Upper lobe of left lung (tissue), 6 donors: ENCODE measurements around the gene HNRNPH2. TPM values are rescaled to one million over a fixed set of nuclear protein-coding genes. Genes with fewer than 3 reads are reported as not detected.
A peak's percentile ranks its signal among the peaks of the same experiment; 100 is the strongest.

Source experiments
- ATAC-seq, 2 donors: fragments of 200-7000 bp; cut with Tn5 transposase; one replicate each; pipeline ENCODE4 v1.9.1; 2022; ENCODE audit warnings: mild to moderate bottlenecking in 2 of 2, moderate library complexity in 2 of 2; ENCODE audit not compliant: low FRiP score in 2 of 2
- DNase-seq, 2 donors: peaks; one replicate each; pipeline ENCODE4 v3.0.0-alpha.2; 2019 to 2020
- H3K27ac ChIP-seq, 4 donors: fragments of 200-600 bp; sonication (generic); one replicate each; pipeline ENCODE4 v1.5.1; 2016 to 2019
- H3K27me3 ChIP-seq, 4 donors: fragments of 200-600 bp; sonication (generic); one replicate each; pipeline ENCODE4 v1.5.1; 2017 to 2019
- H3K36me3 ChIP-seq, 4 donors: fragments of 200-600 bp; sonication (generic); one replicate each; pipeline ENCODE4 v1.5.1; 2016 to 2019
- H3K4me1 ChIP-seq, 4 donors: fragments of 200-600 bp; sonication (generic); one replicate each; pipeline ENCODE4 v1.5.1; 2018 to 2019
- H3K4me3 ChIP-seq, 4 donors: fragments of 200-600 bp; sonication (generic); one replicate each; pipeline ENCODE4 v1.5.1; 2017 to 2019; ENCODE audit warnings: mild to moderate bottlenecking in 2 of 4, moderate library complexity in 1 of 4
- H3K9me3 ChIP-seq, 4 donors: fragments of 200-600 bp; sonication (generic); one replicate each; pipeline ENCODE4 v1.5.1; 2018 to 2019
- CTCF ChIP-seq, 6 experiments: fragments of 450-650 bp in 4 of 6; fragments of 200-600 bp in 2 of 6; sonication (generic) in 2 of 6; IDR thresholded peaks; one replicate each; pipeline ENCODE4 v1.5.1; 2016 to 2019; ENCODE audit warnings: antibody characterized with exemption in 6 of 6
- EP300 ChIP-seq, 4 donors: sonication (generic); formaldehyde crosslinking; IDR thresholded peaks; one replicate each; pipeline ENCODE4 v1.5.1; 2017; ENCODE audit warnings: antibody characterized with exemption in 4 of 4, control low read depth in 2 of 4
- POLR2A ChIP-seq, 4 donors: fragments of 450-650 bp; IDR thresholded peaks; one replicate each; pipeline ENCODE4 v1.5.1; 2016 to 2017; ENCODE audit warnings: antibody characterized with exemption in 4 of 4, mild to moderate bottlenecking in 2 of 4
- POLR2AphosphoS5 ChIP-seq, 2 donors: sonication (generic); formaldehyde crosslinking; IDR thresholded peaks; one replicate each; pipeline ENCODE4 v1.5.1; 2017; ENCODE audit warnings: antibody characterized with exemption in 2 of 2
- WGBS, 2 donors: methylation state at CpG; one replicate each; pipeline ENCODE4 v1.1.5; 2017 to 2018; 5-methylcytosine and 5-hydroxymethylcytosine counted together
- total RNA-seq, 6 donors: library from RNA; depleted of rRNA in 4 of 6; stranded (reverse); fragments of >200 nt in 4 of 6; gene quantifications; one replicate each; pipeline versions ENCODE4 v1.1.0 to v1.2.1, GENCODE V29; 2016 to 2021
- donor health status: DM: no; HTN: no; CAD: no; lungs with moderate emphysema.
- donor health status: DM: no; HTN: yes; CAD: no; lungs with severe emphysema.

HNRNPH2 gene
- total RNA-seq: 10 to 100 TPM; 30.4 to 66.6 (median 59.4) TPM

- H3K27me3 ChIP-seq: no peaks in the 10 kb centered on the region
Measured at GRCh38 chrX:101407748-101408531, at the start of gene HNRNPH2, which contains the start of gene GLA. Gene HNRNPH2, plus strand, starts transcription at chrX:101408222. Its CDS starts 3,767 bp downstream, at chrX:101411989. Gene GLA, minus strand, starts transcription at chrX:101407925. Its CDS starts 22 bp downstream, at chrX:101407903.

GRCh38 chrX:101359966-101360365, 48.1 kb upstream of the HNRNPH2 start:
- no peak overlapping the region for H3K4me3 ChIP-seq
- ATAC-seq: no peak
- 40 to 54% methylated on average over 1 of the region's 1 CpG for WGBS, 2 donors
- H3K27me3 ChIP-seq: no peaks in the 10 kb centered on the region
- H3K36me3 ChIP-seq: no peaks in the 10 kb centered on the region
- H3K9me3 ChIP-seq: no peaks in the 10 kb centered on the region
- H3K4me1 ChIP-seq: no peaks in the 10 kb centered on the region
- H3K27ac ChIP-seq: no peak overlapping the region
- no peak for DNase-seq
- TF ChIP-seq CTCF (IDR thresholded peaks at IDR 0.05) (no peak), POLR2A (IDR thresholded peaks at IDR 0.05) (no peak), EP300 (IDR thresholded peaks at IDR 0.05) (no peak), POLR2AphosphoS5 (IDR thresholded peaks at IDR 0.05) (no peak)

More at GRCh38 chrX:101407748-101408531, at the start of gene HNRNPH2, which contains the start of gene GLA:
- 1 to 41% methylated on average over 22 to 47 of the region's 47 CpGs for WGBS, 2 donors
- Histone ChIP-seq H3K4me1 (peaks cover 5 to 17% (median 14%) of the 10 kb centered on the region in 4 donors), H3K4me3 (peak within 1 kb of the TSS; percentile 31 to 72 (median 55)), H3K9me3 (no peaks in the 10 kb centered on the region), H3K36me3 (peaks cover 0 to 18% (median 0%) of the 10 kb centered on the region in 4 donors), H3K27ac (peak within 1 kb of the TSS; percentile 92 to 96 (median 94))
- peak in 3 of 4 donors; percentile 4 to 26 (median 15) for TF ChIP-seq EP300 (IDR thresholded peaks at IDR 0.05)
- TF ChIP-seq CTCF (IDR thresholded peaks at IDR 0.05): peak in 4 of 6 experiments; percentile 9 to 49 (median 28)
- peak in 3 of 4 donors; percentile 39 to 89 (median 81) for TF ChIP-seq POLR2A (IDR thresholded peaks at IDR 0.05)
- peak; percentile 86 to 93 for TF ChIP-seq POLR2AphosphoS5 (IDR thresholded peaks at IDR 0.05)
- peak; percentile 86 to 94 for DNase-seq
- ATAC-seq: peak; percentile 98

- DNase-seq (no peak), ATAC-seq (no peak)
- TF ChIP-seq CTCF (IDR thresholded peaks at IDR 0.05) (no peak), POLR2A (IDR thresholded peaks at IDR 0.05) (no peak), POLR2AphosphoS5 (IDR thresholded peaks at IDR 0.05) (no peak), EP300 (IDR thresholded peaks at IDR 0.05) (no peak)
- no peak overlapping the region for H3K4me3 ChIP-seq
- no peaks in the 10 kb centered on the region for H3K36me3 ChIP-seq
- no peaks in the 10 kb centered on the region for H3K4me1 ChIP-seq
- H3K27me3 ChIP-seq: no peaks in the 10 kb centered on the region
- 63 to 100% methylated on average over 2 to 7 of the region's 7 CpGs for WGBS, 2 donors
- H3K27ac ChIP-seq: no peak overlapping the region
- H3K9me3 ChIP-seq: no peaks in the 10 kb centered on the region
Measured at GRCh38 chrX:101360390-101360789, 47.6 kb upstream of the HNRNPH2 start.

- Histone ChIP-seq H3K27me3 (no peaks in the 10 kb centered on the region), H3K4me3 (no peak overlapping the region), H3K9me3 (no peaks in the 10 kb centered on the region), H3K4me1 (no peaks in the 10 kb centered on the region), H3K36me3 (no peaks in the 10 kb centered on the region), H3K27ac (no peak overlapping the region)
- TF ChIP-seq POLR2A (IDR thresholded peaks at IDR 0.05) (no peak), EP300 (IDR thresholded peaks at IDR 0.05) (no peak)
- ATAC-seq: no peak
- DNase-seq: no peak
- 63 to 77% methylated on average over 3 of the region's 3 CpGs for WGBS, 2 donors
Measured at GRCh38 chrX:101362116-101362515, 45.9 kb upstream of the HNRNPH2 start.

GRCh38 chrX:101362757-101363156, 45.3 kb upstream of the HNRNPH2 start:
- ATAC-seq (no peak), DNase-seq (no peak)
- H3K27me3 ChIP-seq: no peaks in the 10 kb centered on the region
- no peaks in the 10 kb centered on the region for H3K4me1 ChIP-seq
- no peak for TF ChIP-seq POLR2A (IDR thresholded peaks at IDR 0.05)
- no peak for TF ChIP-seq EP300 (IDR thresholded peaks at IDR 0.05)
- TF ChIP-seq CTCF (IDR thresholded peaks at IDR 0.05): no peak
- TF ChIP-seq POLR2AphosphoS5 (IDR thresholded peaks at IDR 0.05): no peak
- no peaks in the 10 kb centered on the region for H3K9me3 ChIP-seq
- no peak overlapping the region for H3K4me3 ChIP-seq
- no peak overlapping the region for H3K27ac ChIP-seq
- no peaks in the 10 kb centered on the region for H3K36me3 ChIP-seq
